ENCODE measurements around the gene ARAP1. TPM values are rescaled to one million over a fixed set of nuclear protein-coding genes. Genes with fewer than 3 reads are reported as not detected.

Gene ARAP1
- total RNA-seq, 4 donors from 2014 or later, result 18.3 to 52.0 (median 26.0) TPM

- H3K4me1 ChIP-seq, result peaks cover 11 to 14% of the 10 kb centered on the region in 2 donors
- in situ Hi-C loops (cut with MboI; ENCODE audit: low sequenced_read_pairs in 4 of 4), result no loop called here
- no peaks in the 10 kb centered on the region for H3K27me3 ChIP-seq
- no peaks in the 10 kb centered on the region for H3K36me3 ChIP-seq
- ATAC-seq, result no peak
- no peak for TF ChIP-seq CTCF (IDR thresholded peaks at IDR 0.05 in 4 of 5, conservative IDR thresholded peaks at IDR 0.05 in 1 of 5)
- no peak for TF ChIP-seq POLR2A (IDR thresholded peaks at IDR 0.05)
- no peaks in the 10 kb centered on the region for H3K9me3 ChIP-seq
- intact Hi-C loops (cut with DNase I; ENCODE audit: low total_unique reads), result no loop called here
- no peak for DNase-seq
- H3K4me3 ChIP-seq, result no peak overlapping the region
- no peak overlapping the region for H3K27ac ChIP-seq
Measured at GRCh38 chr11:72768581-72768980, 16.4 kb upstream of the ARAP1 start.

- Histone ChIP-seq H3K4me1 (peaks cover 0 to 3% of the 10 kb centered on the region in 2 donors), H3K27ac (no peak overlapping the region), H3K36me3 (no peaks in the 10 kb centered on the region), H3K9me3 (no peaks in the 10 kb centered on the region), H3K27me3 (no peaks in the 10 kb centered on the region), H3K4me3 (no peak overlapping the region)
- TF ChIP-seq CTCF (IDR thresholded peaks at IDR 0.05 in 4 of 5, conservative IDR thresholded peaks at IDR 0.05 in 1 of 5) (no peak), POLR2A (IDR thresholded peaks at IDR 0.05) (no peak)
- intact Hi-C loops (cut with DNase I; ENCODE audit: low total_unique reads) (no loop called here), in situ Hi-C loops (cut with MboI; ENCODE audit: low sequenced_read_pairs in 4 of 4) (no loop called here)
- no peak for DNase-seq
- ATAC-seq, result no peak
Measured at GRCh38 chr11:72767203-72768062, 15.2 kb upstream of the ARAP1 start.

- no peak for TF ChIP-seq POLR2A (IDR thresholded peaks at IDR 0.05)
- no peak for TF ChIP-seq CTCF (IDR thresholded peaks at IDR 0.05 in 4 of 5, conservative IDR thresholded peaks at IDR 0.05 in 1 of 5)
- no peak for DNase-seq
- in situ Hi-C loops (cut with MboI; ENCODE audit: low sequenced_read_pairs in 4 of 4), result no loop called here
Measured at GRCh38 chr11:72766152-72766902, 14.1 kb upstream of the ARAP1 start.

GRCh38 chr11:72764503-72764902 lies 12.3 kb upstream of the ARAP1 start:
- TF ChIP-seq CTCF (IDR thresholded peaks at IDR 0.05 in 4 of 5, conservative IDR thresholded peaks at IDR 0.05 in 1 of 5), result no peak
- no peak for TF ChIP-seq POLR2A (IDR thresholded peaks at IDR 0.05)
- DNase-seq (no peak), ATAC-seq (no peak)
- in situ Hi-C loops (cut with MboI; ENCODE audit: low sequenced_read_pairs in 4 of 4), result no loop called here
- intact Hi-C loops (cut with DNase I; ENCODE audit: low total_unique reads), result no loop called here
- Histone ChIP-seq H3K27ac (no peak overlapping the region), H3K36me3 (no peaks in the 10 kb centered on the region), H3K4me3 (no peak overlapping the region), H3K4me1 (peaks cover 7 to 13% of the 10 kb centered on the region in 2 donors), H3K9me3 (no peaks in the 10 kb centered on the region), H3K27me3 (no peaks in the 10 kb centered on the region)

More at GRCh38 chr11:72766152-72766902, 14.1 kb upstream of the ARAP1 start:
- Histone ChIP-seq H3K27ac (no peak overlapping the region), H3K27me3 (no peaks in the 10 kb centered on the region), H3K36me3 (no peaks in the 10 kb centered on the region), H3K4me3 (no peak overlapping the region), H3K4me1 (no peaks in the 10 kb centered on the region), H3K9me3 (no peaks in the 10 kb centered on the region)
- ATAC-seq, result no peak
- intact Hi-C loops (cut with DNase I; ENCODE audit: low total_unique reads), result no loop called here

Data from gastrocnemius medialis (tissue), 4 donors.